GM12878 (cell line): ENCODE measurements around the gene DNAJA4.

ENCODE experiments used
- CTCF ChIP-seq, 3 experiments: IDR thresholded peaks in 2 of 3; conservative IDR thresholded peaks in 1 of 3; 2 replicates each; pipeline ENCODE4 v1.5.1; 2011; ENCODE audit warnings: low read depth in 3 of 3, low read length in 3 of 3, mild to moderate bottlenecking in 3 of 3, control low read depth in 2 of 3, moderate library complexity in 2 of 3, inconsistent platforms in 1 of 3, mixed read lengths in 1 of 3; ENCODE audit not compliant: control insufficient read depth in 2 of 3, insufficient read depth in 1 of 3; ENCODE audit errors: extremely low read depth in 1 of 3
- DPF2 ChIP-seq: fragments of 450-650 bp; IDR thresholded peaks from 2 replicates; pipeline ENCODE4 v1.6.1; 2017; ENCODE audit warnings: mild to moderate bottlenecking
- EP300 ChIP-seq, 2 experiments: fragments of 150-350 bp in 1 of 2; IDR thresholded peaks; 2 replicates each; pipeline ENCODE4 v1.6.1; 2011 to 2012; ENCODE audit warnings: low read depth in 2 of 2, low read length in 2 of 2, borderline replicate concordance in 1 of 2, improper control_type of control experiment in 1 of 2, inconsistent platforms in 1 of 2; ENCODE audit not compliant: control insufficient read depth in 1 of 2
- PBX3 ChIP-seq: IDR thresholded peaks from 2 replicates; pipeline ENCODE4 v1.6.1; 2011; ENCODE audit warnings: mild to moderate bottlenecking, low read depth, low read length, moderate library complexity; ENCODE audit not compliant: insufficient replicate concordance
- RCOR1 ChIP-seq: conservative IDR thresholded peaks from 2 replicates; pipeline ENCODE4 v1.6.1; 2012; ENCODE audit warnings: low read depth, low read length, improper control_type of control experiment

- no peak for TF ChIP-seq CTCF (IDR thresholded peaks at IDR 0.05 in 2 of 3, conservative IDR thresholded peaks at IDR 0.05 in 1 of 3; ENCODE audit: control insufficient read depth in 2 of 3, extremely low read depth in 1 of 3, insufficient read depth in 1 of 3, low read depth in 3 of 3, low read length in 3 of 3)
- TF ChIP-seq EP300 (IDR thresholded peaks at IDR 0.05; ENCODE audit: borderline replicate concordance in 1 of 2, control insufficient read depth in 1 of 2, low read depth in 2 of 2, low read length in 2 of 2): no peak
- 0 out of 2 replicates have a peak, but pooled peaks have one; percentile 49 for TF ChIP-seq DPF2
- TF ChIP-seq RCOR1: no peak
- no peak for TF ChIP-seq PBX3
These were observed 37.0 kb downstream of the DNAJA4 start for GRCh38 chr15:78301326-78301725.
